H1 (cell line): ENCODE measurements around the gene ADGRG7. TPM values are rescaled to one million over a fixed set of nuclear protein-coding genes. Genes with fewer than 3 reads are reported as not detected.

Source experiments
- ASH2L ChIP-seq: fragments of 200-600, 300-600 bp; sonication (generic); IDR thresholded peaks from one replicate; pipeline ENCODE4 v1.7.1; 2017; ENCODE audit warnings: low read length
- GTF2F1 ChIP-seq: IDR thresholded peaks from 2 replicates; pipeline ENCODE4 v1.6.1; 2012; ENCODE audit warnings: low read depth, low read length, improper control_type of control experiment, borderline replicate concordance
- HDAC2 ChIP-seq, 2 experiments: fragments of 300-600 bp in 1 of 2; sonication (generic) in 1 of 2; IDR thresholded peaks; 2 replicates each; pipeline ENCODE4 v1.6.1; 2011 to 2012; ENCODE audit warnings: low read depth in 2 of 2, low read length in 2 of 2, mild to moderate bottlenecking in 2 of 2, moderate library complexity in 2 of 2, borderline replicate concordance in 1 of 2, inconsistent platforms in 1 of 2
- POLR2AphosphoS5 ChIP-seq: IDR thresholded peaks from 2 replicates; pipeline ENCODE4 v1.6.1; 2011; ENCODE audit warnings: low read depth, low read length
- RFX5 ChIP-seq: IDR thresholded peaks from 2 replicates; pipeline ENCODE4 v1.6.1; 2011; ENCODE audit warnings: low read depth, low read length, improper control_type of control experiment, borderline replicate concordance
- SP4 ChIP-seq: IDR thresholded peaks from 2 replicates; pipeline ENCODE4 v1.6.1; 2012; ENCODE audit warnings: low read length, inconsistent platforms
- polyA plus RNA-seq, 7 experiments: library from polyadenylated mRNA; depleted of rRNA in 3 of 7; stranded (reverse) in 5 of 7; unstranded in 2 of 7; fragments of >200 nt in 5 of 7; fragments of 200-250 nt in 2 of 7; gene quantifications; 1 replicate in 5 of 7; 2 replicates in 1 of 7; 4 replicates in 1 of 7; pipeline versions ENCODE4 v1.2.1 to v1.2.3, GENCODE V29; 2011 to 2013; ENCODE audit warnings: missing spikeins in 2 of 7, mixed read lengths in 2 of 7
- total RNA-seq: library from RNA; stranded (reverse); fragmentation: NEBNext Ultra II Directional; extraction: Animal tissue kit (Norgen Biotek cat#: 25700); gene quantifications from 2 replicates; pipeline ENCODE4 v1.2.1, GENCODE V29; 2021

The ADGRG7 gene
- total and polyA plus RNA-seq, 2 of the 8 experiments (the other 6 are each of a cell fraction or from before 2014, with no cell fraction given), result not detected

DNA sequence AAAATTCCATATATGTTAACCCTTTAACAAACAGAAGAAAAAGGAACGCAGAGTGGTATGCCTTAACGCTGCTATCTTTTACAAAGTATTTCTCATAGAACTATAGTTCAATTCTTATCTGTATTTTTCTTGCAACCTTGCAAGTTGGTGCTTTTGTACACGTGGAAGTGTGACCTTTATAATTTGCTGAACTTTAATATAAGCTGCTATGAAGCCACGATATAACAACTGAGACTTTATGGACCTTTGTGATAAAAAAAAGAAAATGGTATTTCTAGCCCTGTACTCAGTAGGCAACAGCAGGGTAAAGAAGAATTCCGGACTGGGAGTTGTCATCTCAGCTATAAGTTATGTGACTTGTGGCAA, 93.6 kb downstream of the ADGRG7 start (continued):
- no peak for TF ChIP-seq HDAC2 (IDR thresholded peaks at IDR 0.05; ENCODE audit: borderline replicate concordance in 1 of 2, low read depth in 2 of 2, low read length in 2 of 2)
- no peak for TF ChIP-seq RFX5
- TF ChIP-seq ASH2L, result no peak
- TF ChIP-seq GTF2F1, result no peak
- no peak for TF ChIP-seq SP4
- TF ChIP-seq POLR2AphosphoS5, result no peak
